Ishikawa (cell line): ENCODE data around the gene DNM2.
A peak's percentile ranks its signal among the peaks of the same experiment; 100 is the strongest.

Experiments
- CEBPB ChIP-seq: IDR thresholded peaks from 2 replicates; pipeline ENCODE4 v1.6.1; 2012
- CREB1 ChIP-seq: IDR thresholded peaks from 2 replicates; pipeline ENCODE4 v1.6.1; 2012; ENCODE audit warnings: low read depth
- EGR1 ChIP-seq: IDR thresholded peaks from 2 replicates; pipeline ENCODE4 v1.6.1; 2012
- EP300 ChIP-seq: IDR thresholded peaks from 2 replicates; pipeline ENCODE4 v1.6.1; 2012; ENCODE audit warnings: borderline replicate concordance
- FOXM1 ChIP-seq: IDR thresholded peaks from 2 replicates; pipeline ENCODE4 v1.6.1; 2012; ENCODE audit warnings: low read depth, borderline replicate concordance
- NFIC ChIP-seq: IDR thresholded peaks from 2 replicates; pipeline ENCODE4 v1.6.1; 2012
- RAD21 ChIP-seq: IDR thresholded peaks from 2 replicates; pipeline ENCODE4 v1.6.1; 2012; ENCODE audit warnings: low read depth
- TAF1 ChIP-seq: IDR thresholded peaks from 2 replicates; pipeline ENCODE4 v1.6.1; 2012; ENCODE audit warnings: low read depth, mild to moderate bottlenecking
- TCF12 ChIP-seq: IDR thresholded peaks from 2 replicates; pipeline ENCODE4 v1.6.1; 2012; ENCODE audit warnings: low read depth
- TEAD4 ChIP-seq: IDR thresholded peaks from 2 replicates; pipeline ENCODE4 v1.6.1; 2012
- YY1 ChIP-seq: IDR thresholded peaks from 2 replicates; pipeline ENCODE4 v1.6.1; 2012; ENCODE audit warnings: low read depth
- ZBTB7A ChIP-seq: IDR thresholded peaks from 2 replicates; pipeline ENCODE4 v1.6.1; 2012; ENCODE audit warnings: low read depth
- TF ChIP-seq, protein P1 (sequence below): IDR thresholded peaks from 2 replicates; pipeline ENCODE4 v1.6.1; 2012
- TF ChIP-seq, protein P2 (sequence below): IDR thresholded peaks from 2 replicates; pipeline ENCODE4 v1.6.1; 2012
- TF ChIP-seq, protein P3 (sequence below): IDR thresholded peaks from 2 replicates; pipeline ENCODE4 v1.6.1; 2012; ENCODE audit warnings: low read depth, mild to moderate bottlenecking

Gene DNM2

DNA sequence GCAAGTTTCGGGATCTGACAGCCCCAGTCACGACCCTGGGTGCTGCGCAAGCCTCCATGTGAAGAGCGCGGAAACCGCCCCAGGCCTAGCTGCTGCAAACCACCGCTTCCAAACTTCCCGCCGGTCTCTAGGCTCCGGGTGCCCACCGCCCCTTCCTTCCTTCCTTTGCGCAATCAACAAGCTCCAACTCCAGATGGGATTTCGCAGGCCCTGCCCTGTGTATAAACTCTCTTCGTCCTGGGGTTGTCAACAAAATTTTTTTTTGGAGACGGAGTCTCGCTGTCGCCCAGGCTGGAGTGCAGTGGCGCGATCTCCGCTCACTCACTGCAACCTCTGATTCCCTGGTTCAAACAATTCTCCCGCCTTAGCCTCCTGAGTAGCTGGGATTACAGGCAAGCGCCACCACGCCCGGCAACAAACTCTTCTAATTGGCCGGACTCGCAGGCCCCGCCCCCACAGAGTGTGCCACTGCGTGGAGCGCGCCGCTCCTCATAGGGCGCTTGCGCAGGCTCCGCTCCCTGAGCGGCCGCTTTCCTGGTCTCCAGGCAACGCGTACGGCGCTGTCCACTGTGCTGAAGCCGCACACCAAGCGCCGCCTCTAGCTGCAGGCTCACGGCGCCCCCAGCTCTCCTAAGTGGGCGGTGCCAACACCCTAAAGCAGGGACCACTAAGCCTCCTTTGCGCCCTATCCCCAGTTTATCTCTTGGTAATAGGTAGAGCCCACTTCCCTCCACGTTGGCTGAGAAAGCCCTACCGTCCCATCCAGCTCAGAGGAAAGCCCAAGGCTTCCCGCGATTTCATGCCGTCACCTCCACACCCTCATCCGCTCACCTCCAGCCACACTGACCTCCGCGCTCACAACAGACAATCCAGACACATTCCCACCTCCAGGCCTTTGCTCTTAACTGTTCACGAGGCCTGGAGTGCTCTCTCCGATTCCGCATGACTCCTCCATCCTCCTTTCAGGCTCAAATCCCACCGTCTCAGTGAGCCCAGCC, 22.2 kb upstream of the DNM2 start:
- TF ChIP-seq TCF12 (peak; percentile 18; the same call in 1 of the 2 replicates), CEBPB (peak; percentile 65), RAD21 (no peak), CREB1 (no peak), FOXM1 (peak; percentile 42; the same call in 1 of the 2 replicates), ZBTB7A (no peak), EGR1 (peak; percentile 65), NFIC (no peak), TAF1 (no peak), EP300 (no peak), TEAD4 (no peak; the same call in 1 of the 2 replicates), YY1 (0 out of 2 replicates have a peak, but pooled peaks have one; percentile 33)
- TF ChIP-seq, protein P1, sequence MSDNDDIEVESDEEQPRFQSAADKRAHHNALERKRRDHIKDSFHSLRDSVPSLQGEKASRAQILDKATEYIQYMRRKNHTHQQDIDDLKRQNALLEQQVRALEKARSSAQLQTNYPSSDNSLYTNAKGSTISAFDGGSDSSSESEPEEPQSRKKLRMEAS: peak; percentile 68
- TF ChIP-seq, protein P2, sequence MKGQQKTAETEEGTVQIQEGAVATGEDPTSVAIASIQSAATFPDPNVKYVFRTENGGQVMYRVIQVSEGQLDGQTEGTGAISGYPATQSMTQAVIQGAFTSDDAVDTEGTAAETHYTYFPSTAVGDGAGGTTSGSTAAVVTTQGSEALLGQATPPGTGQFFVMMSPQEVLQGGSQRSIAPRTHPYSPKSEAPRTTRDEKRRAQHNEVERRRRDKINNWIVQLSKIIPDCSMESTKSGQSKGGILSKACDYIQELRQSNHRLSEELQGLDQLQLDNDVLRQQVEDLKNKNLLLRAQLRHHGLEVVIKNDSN: 0 out of 2 replicates have a peak, but pooled peaks have one; percentile 4
- TF ChIP-seq, protein P3, sequence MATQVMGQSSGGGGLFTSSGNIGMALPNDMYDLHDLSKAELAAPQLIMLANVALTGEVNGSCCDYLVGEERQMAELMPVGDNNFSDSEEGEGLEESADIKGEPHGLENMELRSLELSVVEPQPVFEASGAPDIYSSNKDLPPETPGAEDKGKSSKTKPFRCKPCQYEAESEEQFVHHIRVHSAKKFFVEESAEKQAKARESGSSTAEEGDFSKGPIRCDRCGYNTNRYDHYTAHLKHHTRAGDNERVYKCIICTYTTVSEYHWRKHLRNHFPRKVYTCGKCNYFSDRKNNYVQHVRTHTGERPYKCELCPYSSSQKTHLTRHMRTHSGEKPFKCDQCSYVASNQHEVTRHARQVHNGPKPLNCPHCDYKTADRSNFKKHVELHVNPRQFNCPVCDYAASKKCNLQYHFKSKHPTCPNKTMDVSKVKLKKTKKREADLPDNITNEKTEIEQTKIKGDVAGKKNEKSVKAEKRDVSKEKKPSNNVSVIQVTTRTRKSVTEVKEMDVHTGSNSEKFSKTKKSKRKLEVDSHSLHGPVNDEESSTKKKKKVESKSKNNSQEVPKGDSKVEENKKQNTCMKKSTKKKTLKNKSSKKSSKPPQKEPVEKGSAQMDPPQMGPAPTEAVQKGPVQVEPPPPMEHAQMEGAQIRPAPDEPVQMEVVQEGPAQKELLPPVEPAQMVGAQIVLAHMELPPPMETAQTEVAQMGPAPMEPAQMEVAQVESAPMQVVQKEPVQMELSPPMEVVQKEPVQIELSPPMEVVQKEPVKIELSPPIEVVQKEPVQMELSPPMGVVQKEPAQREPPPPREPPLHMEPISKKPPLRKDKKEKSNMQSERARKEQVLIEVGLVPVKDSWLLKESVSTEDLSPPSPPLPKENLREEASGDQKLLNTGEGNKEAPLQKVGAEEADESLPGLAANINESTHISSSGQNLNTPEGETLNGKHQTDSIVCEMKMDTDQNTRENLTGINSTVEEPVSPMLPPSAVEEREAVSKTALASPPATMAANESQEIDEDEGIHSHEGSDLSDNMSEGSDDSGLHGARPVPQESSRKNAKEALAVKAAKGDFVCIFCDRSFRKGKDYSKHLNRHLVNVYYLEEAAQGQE: peak; percentile 100

DNA sequence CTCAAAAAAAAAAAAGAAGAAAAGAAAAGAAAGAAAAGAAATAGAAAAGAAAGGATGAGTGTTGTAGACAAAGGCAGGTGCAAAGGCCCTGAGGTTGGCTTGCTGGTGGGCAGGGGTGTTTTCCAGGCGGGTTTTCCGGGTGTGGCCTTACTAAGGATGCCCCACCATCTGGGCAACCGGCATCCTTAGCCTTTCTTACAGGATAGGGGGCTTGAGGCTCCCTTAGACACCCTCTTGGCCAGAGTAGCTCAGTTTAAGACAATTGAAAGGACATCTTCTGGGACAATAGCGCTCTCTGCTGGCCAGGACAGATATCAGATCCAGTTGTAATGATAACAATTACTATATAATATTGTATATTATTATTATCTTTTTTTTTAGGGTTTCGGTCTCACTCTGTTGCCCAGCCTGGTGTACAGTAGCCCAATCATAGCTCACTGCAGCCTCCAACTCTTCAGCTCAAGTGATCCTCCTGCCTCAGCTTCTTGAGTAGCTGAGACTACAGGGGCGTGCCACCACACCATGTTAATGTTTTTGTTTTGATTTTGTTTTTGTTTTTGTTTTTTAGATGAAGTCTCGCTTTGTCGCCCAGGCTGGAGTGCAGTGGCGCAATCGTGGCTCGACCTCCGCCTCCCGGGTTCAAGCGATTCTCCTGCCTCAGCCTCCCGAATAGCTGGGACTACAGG, 18.1 kb upstream of the DNM2 start:
- TF ChIP-seq CREB1 (no peak), RAD21 (peak; percentile 82), TCF12 (no peak)
- TF ChIP-seq, protein P2: no peak
- TF ChIP-seq, protein P1: no peak

DNA sequence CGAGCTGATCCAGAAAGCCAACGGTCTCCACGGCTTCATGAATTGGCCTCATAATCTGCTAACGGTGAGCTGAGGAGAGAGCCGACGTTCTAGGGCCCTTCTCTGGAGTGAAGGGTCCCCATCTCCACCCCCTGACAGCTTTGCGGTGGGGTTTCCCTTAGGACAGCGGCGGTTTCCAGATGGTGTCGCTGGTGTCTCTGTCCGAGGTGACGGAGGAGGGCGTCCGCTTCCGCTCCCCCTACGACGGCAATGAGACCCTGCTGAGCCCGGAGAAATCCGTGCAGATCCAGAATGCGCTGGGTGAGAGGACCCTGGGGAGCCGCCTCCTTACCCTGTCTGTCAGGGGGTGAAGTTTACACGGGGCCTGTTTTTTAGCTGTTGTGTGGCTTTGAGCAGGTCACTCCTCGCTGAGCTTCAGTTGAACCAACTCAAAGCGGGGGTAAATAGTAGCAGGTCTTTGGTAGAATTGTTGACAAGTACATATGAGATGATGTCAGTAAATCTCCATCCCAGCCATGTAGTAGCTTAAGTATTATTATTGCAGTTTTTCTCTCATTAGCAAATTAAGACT, 15.8 kb upstream of the DNM2 start:
- TF ChIP-seq ZBTB7A (no peak), TEAD4 (no peak), FOXM1 (no peak), TCF12 (no peak), CEBPB (no peak)
- TF ChIP-seq, protein P1: no peak

DNA sequence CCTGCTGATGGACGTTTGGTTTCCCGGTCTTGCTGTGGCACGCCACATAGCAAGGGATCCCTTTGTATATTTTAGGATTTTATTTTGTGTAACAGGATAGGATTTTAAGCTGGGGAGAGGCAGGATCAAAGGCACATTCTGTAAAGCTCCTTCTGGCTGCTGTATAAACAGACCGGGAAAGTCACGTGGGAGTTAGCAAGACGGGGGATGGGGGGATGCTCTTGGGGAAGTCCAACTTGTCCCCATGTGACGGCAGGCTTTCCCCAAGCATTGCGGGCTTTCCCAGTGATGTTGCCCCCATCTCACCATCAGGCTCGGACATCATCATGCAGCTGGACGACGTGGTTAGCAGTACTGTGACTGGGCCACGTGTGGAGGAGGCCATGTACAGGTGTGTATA, 10.9 kb upstream of the DNM2 start:
- TF ChIP-seq EP300: no peak
- TF ChIP-seq TAF1: no peak
- no peak for TF ChIP-seq CEBPB

DNA sequence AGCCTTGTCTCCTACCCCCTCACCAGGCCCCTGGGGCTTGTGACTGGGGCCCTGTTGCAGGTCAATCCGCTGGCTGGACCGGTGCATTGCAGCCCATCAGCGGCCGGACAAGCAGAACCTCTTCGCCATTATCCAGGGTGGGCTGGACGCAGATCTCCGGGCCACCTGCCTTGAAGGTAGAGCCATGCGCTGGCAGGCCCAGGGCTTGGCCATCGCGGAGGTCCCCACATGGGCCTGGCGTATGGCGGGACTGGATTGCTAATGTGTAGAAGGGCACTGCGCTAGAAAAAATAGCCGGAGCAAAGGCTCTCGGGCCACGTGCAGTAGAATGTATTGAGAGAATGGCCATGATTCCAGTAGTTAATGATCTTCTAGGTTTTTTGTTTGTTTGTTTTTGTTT, 10.4 kb upstream of the DNM2 start:
- TF ChIP-seq CEBPB: no peak
- TF ChIP-seq ZBTB7A: no peak
- TF ChIP-seq, protein P3: no peak
- TF ChIP-seq CREB1: no peak
- TF ChIP-seq, protein P1: no peak
- TF ChIP-seq YY1: no peak
- TF ChIP-seq, protein P2: no peak
- no peak for TF ChIP-seq FOXM1
- no peak for TF ChIP-seq EGR1
- no peak for TF ChIP-seq NFIC
- no peak for TF ChIP-seq TEAD4
- TF ChIP-seq TAF1: no peak
- no peak for TF ChIP-seq TCF12
- no peak for TF ChIP-seq EP300
- TF ChIP-seq RAD21: no peak
